ENCODE measurements around the gene FAM120A.
A peak's percentile ranks its signal among the peaks of the same experiment; 100 is the strongest.

The FAM120A gene

DNA sequence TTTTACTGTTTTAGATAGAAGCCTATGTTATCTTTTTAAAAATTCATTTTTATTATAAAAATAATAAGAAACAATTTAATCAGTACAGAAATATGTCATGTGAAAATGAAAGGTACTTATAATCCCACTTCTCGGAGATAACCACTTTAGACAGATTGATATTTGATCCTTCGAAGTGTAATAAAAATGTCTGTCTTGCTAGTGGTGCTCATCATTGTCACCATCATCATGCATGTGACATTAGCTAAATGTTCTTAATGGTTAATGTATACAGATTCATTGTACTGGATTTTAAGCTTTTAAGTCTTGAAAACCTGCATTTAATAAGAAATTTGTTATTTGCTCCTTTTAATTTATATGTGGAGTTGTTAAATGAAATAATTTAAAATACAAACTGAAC is 32.0 kb downstream of the FAM120A start:
- in situ Hi-C loops (cut with HindIII; ENCODE audit: low pct_ligation_motif_present, low sequenced_read_pairs): no loop called here
- TF ChIP-seq, protein P1, sequence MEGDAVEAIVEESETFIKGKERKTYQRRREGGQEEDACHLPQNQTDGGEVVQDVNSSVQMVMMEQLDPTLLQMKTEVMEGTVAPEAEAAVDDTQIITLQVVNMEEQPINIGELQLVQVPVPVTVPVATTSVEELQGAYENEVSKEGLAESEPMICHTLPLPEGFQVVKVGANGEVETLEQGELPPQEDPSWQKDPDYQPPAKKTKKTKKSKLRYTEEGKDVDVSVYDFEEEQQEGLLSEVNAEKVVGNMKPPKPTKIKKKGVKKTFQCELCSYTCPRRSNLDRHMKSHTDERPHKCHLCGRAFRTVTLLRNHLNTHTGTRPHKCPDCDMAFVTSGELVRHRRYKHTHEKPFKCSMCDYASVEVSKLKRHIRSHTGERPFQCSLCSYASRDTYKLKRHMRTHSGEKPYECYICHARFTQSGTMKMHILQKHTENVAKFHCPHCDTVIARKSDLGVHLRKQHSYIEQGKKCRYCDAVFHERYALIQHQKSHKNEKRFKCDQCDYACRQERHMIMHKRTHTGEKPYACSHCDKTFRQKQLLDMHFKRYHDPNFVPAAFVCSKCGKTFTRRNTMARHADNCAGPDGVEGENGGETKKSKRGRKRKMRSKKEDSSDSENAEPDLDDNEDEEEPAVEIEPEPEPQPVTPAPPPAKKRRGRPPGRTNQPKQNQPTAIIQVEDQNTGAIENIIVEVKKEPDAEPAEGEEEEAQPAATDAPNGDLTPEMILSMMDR (IDR thresholded peaks at IDR 0.05; ENCODE audit: low read depth, low read length, missing control alignments): no peak
- H3K27ac ChIP-seq: no peak overlapping the region
- no peak overlapping the region for H3K4me3 ChIP-seq (ENCODE audit: low read depth, low read length)
- H3K27me3 ChIP-seq (replicated peaks): no peaks in the 10 kb centered on the region
- no peak for DNase-seq
- H3K36me3 ChIP-seq (replicated peaks): peaks cover 11% of the 10 kb centered on the region

DNA sequence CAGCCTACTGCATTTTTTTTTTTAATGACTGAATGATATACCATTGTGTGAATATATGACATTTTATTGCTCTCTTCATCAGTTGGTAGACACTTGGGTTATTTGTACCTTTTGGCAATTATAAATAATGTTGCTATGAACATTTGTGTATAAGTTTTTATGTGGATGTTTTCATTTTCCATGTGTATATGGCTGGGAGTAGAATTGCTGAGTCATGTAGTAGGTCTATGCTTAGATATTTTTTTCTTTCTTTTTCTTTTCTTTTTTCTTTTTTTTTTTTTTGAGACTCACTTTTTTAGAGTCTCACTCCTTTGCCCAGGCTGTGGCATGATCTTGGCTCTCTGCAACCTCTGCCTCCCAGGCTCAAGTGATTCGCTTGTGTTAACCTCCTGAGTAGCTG is 34.8 kb downstream of the FAM120A start:
- H3K27ac ChIP-seq: peak overlapping the region; percentile 6
- in situ Hi-C loops (cut with HindIII; ENCODE audit: low pct_ligation_motif_present, low sequenced_read_pairs): no loop called here
- H3K4me3 ChIP-seq (ENCODE audit: low read depth, low read length): no peak overlapping the region
- peaks cover 11% of the 10 kb centered on the region for H3K36me3 ChIP-seq (replicated peaks)
- H3K27me3 ChIP-seq (replicated peaks): no peaks in the 10 kb centered on the region
- no peak for DNase-seq
- TF ChIP-seq, protein P1 (IDR thresholded peaks at IDR 0.05; ENCODE audit: low read depth, low read length, missing control alignments): no peak

DNA sequence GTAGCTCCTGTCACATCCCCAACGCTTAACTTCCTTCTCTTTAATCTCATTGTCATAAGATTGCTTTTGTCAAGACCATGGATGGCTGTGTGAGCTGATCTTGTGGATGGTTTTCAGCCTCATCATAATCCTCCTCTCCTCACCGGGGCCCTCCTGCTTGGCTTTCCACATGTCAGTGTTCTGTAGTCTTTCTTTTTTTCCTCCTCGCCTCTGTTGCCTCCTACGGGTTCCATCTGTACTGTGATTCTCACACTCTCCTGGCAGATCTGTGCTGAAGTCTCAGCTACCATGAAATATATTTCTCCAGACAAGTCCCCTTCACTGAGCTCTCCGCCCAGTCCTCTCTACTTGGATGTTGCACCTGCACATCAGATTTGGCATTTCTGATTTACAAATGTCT is 36.8 kb downstream of the FAM120A start:
- TF ChIP-seq, protein P1 (IDR thresholded peaks at IDR 0.05; ENCODE audit: low read depth, low read length, missing control alignments): no peak
- no peaks in the 10 kb centered on the region for H3K27me3 ChIP-seq (replicated peaks)
- in situ Hi-C loops (cut with HindIII; ENCODE audit: low pct_ligation_motif_present, low sequenced_read_pairs): no loop called here
- no peak overlapping the region for H3K4me3 ChIP-seq (ENCODE audit: low read depth, low read length)
- peaks cover 11% of the 10 kb centered on the region for H3K36me3 ChIP-seq (replicated peaks)
- H3K27ac ChIP-seq: no peak overlapping the region
- no peak for DNase-seq

DNA sequence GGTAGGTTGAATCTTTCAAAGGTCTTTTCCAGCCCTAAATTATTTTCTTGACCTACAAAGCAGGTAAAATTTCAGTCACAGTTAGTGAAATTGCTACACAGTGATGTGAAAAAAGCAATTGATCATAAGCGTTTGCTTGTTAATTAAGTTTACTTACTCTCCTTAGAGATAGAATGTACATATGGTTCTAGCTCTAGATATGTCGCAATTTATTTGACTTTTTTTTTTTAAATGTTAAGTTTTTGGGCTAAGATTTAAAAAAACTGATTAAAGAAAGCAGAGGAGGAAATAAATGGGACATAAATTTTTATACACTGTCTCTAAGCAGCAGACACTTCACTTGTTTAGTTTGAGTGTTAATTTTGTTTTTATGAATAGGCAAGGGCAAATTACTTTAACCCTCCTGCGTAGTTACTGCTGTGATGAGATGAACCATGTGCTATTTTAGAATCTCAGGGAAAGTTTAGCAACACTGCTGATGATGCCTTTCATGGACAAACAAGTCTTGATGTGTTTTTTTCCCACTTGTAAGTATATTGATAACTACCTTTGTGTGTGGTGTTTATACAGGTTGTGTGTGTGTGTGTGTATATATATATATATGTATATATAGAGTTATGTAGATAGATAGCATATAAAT is 40.2 kb downstream of the FAM120A start:
- H3K27ac ChIP-seq: no peak overlapping the region
- DNase-seq: no peak
- no peak overlapping the region for H3K4me3 ChIP-seq (ENCODE audit: low read depth, low read length)
- TF ChIP-seq, protein P1 (IDR thresholded peaks at IDR 0.05; ENCODE audit: low read depth, low read length, missing control alignments): no peak
- H3K27me3 ChIP-seq (replicated peaks): no peaks in the 10 kb centered on the region
- in situ Hi-C loops (cut with HindIII; ENCODE audit: low pct_ligation_motif_present, low sequenced_read_pairs): no loop called here
- peaks cover 7% of the 10 kb centered on the region for H3K36me3 ChIP-seq (replicated peaks)

DNA sequence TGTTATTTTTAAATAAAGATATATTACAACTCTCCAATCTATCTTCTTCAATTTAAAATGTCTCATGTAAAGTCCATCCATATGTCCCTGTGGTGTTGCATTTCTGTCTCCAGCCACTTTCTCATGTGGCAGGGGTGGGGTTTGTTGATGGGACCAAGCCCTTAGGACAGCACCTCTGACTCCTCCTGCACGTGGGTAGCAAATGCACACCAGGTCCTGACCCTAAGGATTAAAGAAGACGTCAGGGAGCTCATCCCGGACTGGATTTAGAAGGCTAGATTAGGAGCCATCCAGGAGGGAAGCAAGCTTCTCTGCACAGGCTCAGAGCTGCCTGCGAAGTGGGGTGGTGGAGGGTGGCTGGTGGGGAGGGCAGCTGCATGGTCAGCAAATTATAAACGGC is 40.8 kb downstream of the FAM120A start:
- Histone ChIP-seq H3K4me3 (ENCODE audit: low read depth, low read length) (no peak overlapping the region), H3K36me3 (replicated peaks) (peaks cover 13% of the 10 kb centered on the region), H3K27ac (no peak overlapping the region), H3K27me3 (replicated peaks) (no peaks in the 10 kb centered on the region)
- TF ChIP-seq, protein P1 (IDR thresholded peaks at IDR 0.05; ENCODE audit: low read depth, low read length, missing control alignments): no peak
- in situ Hi-C loops (cut with HindIII; ENCODE audit: low pct_ligation_motif_present, low sequenced_read_pairs): no loop called here
- no peak for DNase-seq

DNA sequence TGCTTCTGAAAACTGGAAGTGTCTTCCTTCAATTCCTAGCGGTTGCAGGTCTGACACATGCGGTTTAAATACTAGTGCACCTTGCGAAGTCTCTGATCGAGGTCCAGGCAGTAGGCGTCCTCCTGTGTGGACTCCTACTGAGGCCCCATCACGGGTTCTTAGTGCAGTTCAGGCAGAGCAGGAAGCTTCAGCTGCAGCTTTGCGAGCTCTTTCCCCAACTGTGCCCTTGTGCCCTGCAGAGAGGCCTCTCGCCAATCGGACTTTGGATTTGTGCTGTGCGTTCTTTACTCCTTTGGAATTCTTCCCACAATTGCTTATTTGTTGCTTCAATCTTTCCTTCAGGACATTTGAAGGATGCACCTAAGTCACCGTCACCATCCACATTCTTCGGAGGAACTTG is 42.5 kb downstream of the FAM120A start:
- DNase-seq: no peak
- H3K27me3 ChIP-seq (replicated peaks): no peaks in the 10 kb centered on the region
- H3K4me3 ChIP-seq (ENCODE audit: low read depth, low read length): no peak overlapping the region
- TF ChIP-seq, protein P1 (IDR thresholded peaks at IDR 0.05; ENCODE audit: low read depth, low read length, missing control alignments): no peak
- in situ Hi-C loops (cut with HindIII; ENCODE audit: low pct_ligation_motif_present, low sequenced_read_pairs): no loop called here
- no peak overlapping the region for H3K27ac ChIP-seq
- peaks cover 23% of the 10 kb centered on the region for H3K36me3 ChIP-seq (replicated peaks)

Data from brain microvascular endothelial cell (primary cell).